Effector memory CD4-positive, alpha-beta T cell (primary cell): Measurements from ENCODE around the gene GOLGA3.
"Not testable (repeated sequence)": the region's sequence is repeated elsewhere in the genome, so short reads cannot be mapped to it uniquely, and the experiment has no call there.

ENCODE experiments used
- DNase-seq, 3 donors: peaks; one replicate each; pipeline ENCODE4 v3.0.0-alpha.2; 2020
- H3K27ac ChIP-seq: 2 replicates; pipeline ENCODE4 v1.7.0; 2013; ENCODE audit warnings: mild to moderate bottlenecking, low read length, moderate library complexity; ENCODE audit not compliant: insufficient read depth, poor library complexity, severe bottlenecking
- H3K27me3 ChIP-seq: replicated peaks from 2 replicates; pipeline ENCODE4 v1.7.0; 2013; ENCODE audit warnings: mild to moderate bottlenecking, low read length; ENCODE audit not compliant: insufficient read depth, control insufficient read depth, poor library complexity, severe bottlenecking
- H3K36me3 ChIP-seq: 2 replicates; pipeline ENCODE4 v1.7.0; 2013; ENCODE audit warnings: mild to moderate bottlenecking, low read length, moderate library complexity; ENCODE audit not compliant: control insufficient read depth, insufficient read depth
- H3K4me1 ChIP-seq: 2 replicates; pipeline ENCODE4 v1.7.0; 2013; ENCODE audit warnings: low read length, mild to moderate bottlenecking; ENCODE audit not compliant: control insufficient read depth, insufficient read depth, poor library complexity, severe bottlenecking
- H3K4me3 ChIP-seq: 2 replicates; pipeline ENCODE4 v1.7.0; 2013; ENCODE audit warnings: low read length, low read depth, mild to moderate bottlenecking; ENCODE audit not compliant: insufficient read depth, poor library complexity, severe bottlenecking
- H3K9me3 ChIP-seq: 2 replicates; pipeline ENCODE4 v1.7.0; 2013; ENCODE audit warnings: mild to moderate bottlenecking, low read length, moderate library complexity; ENCODE audit not compliant: control insufficient read depth

Gene GOLGA3

GRCh38 chr12:132861558-132861957 is 32.9 kb upstream of the GOLGA3 start:
- H3K9me3 ChIP-seq = no peaks in the 10 kb centered on the region
- no peaks in the 10 kb centered on the region for H3K27me3 ChIP-seq
- H3K4me1 ChIP-seq = no peaks in the 10 kb centered on the region
- peaks cover 32% of the 10 kb centered on the region for H3K36me3 ChIP-seq
- H3K4me3 ChIP-seq = no peak overlapping the region
- H3K27ac ChIP-seq = no peak overlapping the region
- no peak for DNase-seq

DNA sequence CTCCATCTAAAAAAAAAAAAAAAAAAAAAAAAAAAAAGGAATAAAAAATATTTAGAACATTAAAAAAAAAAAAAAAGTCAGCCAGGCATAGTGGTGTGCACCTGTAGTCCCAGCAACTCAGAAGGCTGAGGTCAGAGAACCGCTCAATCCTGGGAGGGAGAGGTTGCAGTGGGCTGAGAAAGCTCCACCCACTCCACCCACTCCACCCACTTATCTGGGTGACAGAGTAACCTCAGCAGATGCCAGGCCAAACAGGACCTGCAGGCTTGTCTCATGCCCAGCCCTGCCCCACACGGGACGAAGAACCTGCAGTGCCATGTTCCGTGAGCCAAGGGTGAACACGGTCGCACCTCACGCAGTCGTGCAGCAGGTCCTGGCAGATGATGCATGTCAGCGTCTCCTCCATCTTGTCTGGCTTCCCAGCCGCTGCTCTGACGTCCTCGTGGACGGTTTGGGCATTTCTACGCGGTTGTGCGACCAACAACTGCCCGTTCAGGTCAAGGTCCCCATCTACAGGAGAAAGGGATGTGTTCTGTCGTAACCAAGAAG is 30.1 kb upstream of the GOLGA3 start:
- Histone ChIP-seq H3K9me3 (no peaks in the 10 kb centered on the region), H3K4me1 (no peaks in the 10 kb centered on the region), H3K36me3 (peaks cover 48% of the 10 kb centered on the region), H3K27me3 (no peaks in the 10 kb centered on the region), H3K27ac (no peak overlapping the region), H3K4me3 (no peak overlapping the region)
- no peak for DNase-seq

GRCh38 chr12:132857019-132857418 is 28.4 kb upstream of the GOLGA3 start:
- DNase-seq, H3K27me3 ChIP-seq, H3K4me1 ChIP-seq, H3K9me3 ChIP-seq, H3K27ac ChIP-seq, H3K4me3 ChIP-seq: not testable (repeated sequence)
- H3K36me3 ChIP-seq = peaks cover 65% of the 10 kb centered on the region

GRCh38 chr12:132856581-132856980 is 27.9 kb upstream of the GOLGA3 start:
- no peak for DNase-seq
- H3K36me3 ChIP-seq = peaks cover 65% of the 10 kb centered on the region

DNA sequence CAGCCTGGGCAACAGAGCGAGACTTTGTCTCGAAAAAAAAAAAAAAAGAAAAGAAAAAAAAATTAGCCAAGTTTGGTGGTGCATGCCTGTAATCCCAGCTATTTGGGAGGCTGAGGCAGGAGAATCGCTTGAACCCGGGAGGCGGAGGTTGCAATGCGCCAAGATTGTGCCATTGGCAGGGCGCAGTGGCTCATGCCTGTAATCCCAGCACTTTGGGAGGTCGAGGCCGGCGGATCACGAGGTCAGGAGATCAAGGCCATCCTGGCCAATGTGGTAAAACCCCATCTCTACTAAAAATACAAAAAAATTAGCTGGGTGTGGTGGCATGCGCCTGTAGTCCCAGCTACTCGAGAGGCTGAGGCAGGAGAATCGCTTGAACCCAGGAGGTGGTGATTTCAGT is 26.5 kb upstream of the GOLGA3 start:
- H3K27me3 ChIP-seq, H3K27ac ChIP-seq, H3K4me1 ChIP-seq, DNase-seq, H3K9me3 ChIP-seq, H3K4me3 ChIP-seq: not testable (repeated sequence)
- H3K36me3 ChIP-seq = peaks cover 69% of the 10 kb centered on the region

More at GRCh38 chr12:132856581-132856980, 27.9 kb upstream of the GOLGA3 start:
- H3K27ac ChIP-seq = no peak overlapping the region
- H3K4me1 ChIP-seq = no peaks in the 10 kb centered on the region
- no peaks in the 10 kb centered on the region for H3K27me3 ChIP-seq
- H3K9me3 ChIP-seq = no peaks in the 10 kb centered on the region
- H3K4me3 ChIP-seq = no peak overlapping the region

GRCh38 chr12:132853285-132854092 is 24.8 kb upstream of the GOLGA3 start:
- Histone ChIP-seq H3K4me1 (no peaks in the 10 kb centered on the region), H3K9me3 (no peaks in the 10 kb centered on the region), H3K4me3 (no peak overlapping the region), H3K36me3 (peaks cover 65% of the 10 kb centered on the region), H3K27ac (no peak overlapping the region), H3K27me3 (no peaks in the 10 kb centered on the region)
- DNase-seq = no peak

DNA sequence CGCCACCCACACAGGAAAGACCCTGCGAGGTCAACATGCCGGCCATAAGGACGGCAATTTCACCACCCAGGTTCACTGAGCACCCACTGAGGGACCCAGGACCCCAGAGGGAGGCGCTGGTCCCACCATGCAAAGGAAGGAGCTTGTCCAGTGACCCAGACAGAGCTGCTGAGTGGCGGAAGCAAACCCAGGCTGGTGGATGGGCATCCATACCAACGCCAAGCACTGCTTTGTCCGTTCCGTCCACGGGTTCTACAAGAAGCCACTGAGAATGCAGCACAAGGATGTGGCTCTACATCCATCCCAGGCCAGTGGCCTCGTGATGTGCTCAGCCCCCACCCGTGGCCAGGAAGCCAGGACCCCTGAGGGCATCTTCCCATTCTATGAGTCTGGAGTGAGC is 23.8 kb upstream of the GOLGA3 start:
- H3K27ac ChIP-seq = no peak overlapping the region
- no peak overlapping the region for H3K4me3 ChIP-seq
- no peaks in the 10 kb centered on the region for H3K27me3 ChIP-seq
- H3K9me3 ChIP-seq = no peaks in the 10 kb centered on the region
- no peaks in the 10 kb centered on the region for H3K4me1 ChIP-seq
- no peak for DNase-seq
- peaks cover 71% of the 10 kb centered on the region for H3K36me3 ChIP-seq

DNA sequence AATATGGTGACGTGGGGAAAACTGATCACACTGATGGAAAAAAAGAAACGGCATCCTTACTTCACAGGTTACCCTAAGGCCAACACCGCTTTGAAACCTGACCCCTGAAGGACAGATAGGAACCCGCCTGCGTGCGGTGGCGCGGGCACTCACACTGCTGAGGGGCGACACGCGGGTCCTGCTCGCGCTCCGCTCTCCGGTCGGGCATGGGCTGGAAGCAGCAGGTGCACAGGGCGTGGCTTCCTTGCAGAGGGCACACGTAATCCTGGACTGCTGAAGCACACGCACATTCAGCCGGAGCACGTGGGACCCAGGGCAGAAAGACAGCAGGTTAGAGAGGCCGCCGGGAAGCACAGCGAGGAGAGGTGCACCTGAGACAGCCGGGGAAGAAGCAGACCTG is 22.8 kb upstream of the GOLGA3 start:
- H3K4me1 ChIP-seq = no peaks in the 10 kb centered on the region
- no peaks in the 10 kb centered on the region for H3K27me3 ChIP-seq
- no peak for DNase-seq
- H3K36me3 ChIP-seq = peaks cover 72% of the 10 kb centered on the region
- no peaks in the 10 kb centered on the region for H3K9me3 ChIP-seq
- H3K4me3 ChIP-seq = no peak overlapping the region
- no peak overlapping the region for H3K27ac ChIP-seq

DNA sequence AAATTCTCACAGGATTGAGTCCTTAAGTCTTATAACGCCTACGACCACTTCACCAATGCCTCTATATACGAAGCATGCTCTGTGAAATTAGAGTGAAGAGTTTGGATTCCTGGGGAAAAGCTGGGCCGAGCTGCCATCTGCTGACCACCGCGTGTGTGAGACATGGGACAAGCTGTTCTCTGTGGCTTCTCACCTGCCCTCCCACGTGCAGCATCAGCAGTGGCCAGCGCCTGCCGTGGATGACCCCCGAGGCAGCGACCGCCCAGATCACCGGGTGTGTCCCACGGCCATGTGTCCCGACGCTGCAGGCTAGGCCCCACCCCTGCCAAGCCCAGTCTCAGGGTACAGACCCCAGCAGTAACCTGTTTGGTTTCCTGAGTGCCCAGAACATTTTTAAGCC is 21.6 kb upstream of the GOLGA3 start:
- H3K4me3 ChIP-seq = no peak overlapping the region

GRCh38 chr12:132848521-132848920 is 19.9 kb upstream of the GOLGA3 start:
- H3K27me3 ChIP-seq = no peaks in the 10 kb centered on the region
- no peaks in the 10 kb centered on the region for H3K4me1 ChIP-seq
- H3K36me3 ChIP-seq = peaks cover 63% of the 10 kb centered on the region
- no peak overlapping the region for H3K4me3 ChIP-seq
- no peaks in the 10 kb centered on the region for H3K9me3 ChIP-seq
- DNase-seq = no peak
- H3K27ac ChIP-seq = no peak overlapping the region

More for the DNA sequence above, 21.6 kb upstream of the GOLGA3 start:
- Histone ChIP-seq H3K4me1 (no peaks in the 10 kb centered on the region), H3K27ac (no peak overlapping the region), H3K9me3 (no peaks in the 10 kb centered on the region), H3K36me3 (peaks cover 70% of the 10 kb centered on the region), H3K27me3 (no peaks in the 10 kb centered on the region)
- DNase-seq = no peak
